HuH-7.5 (cell line): ENCODE data around the gene STAC2.

Experiments
- DNase-seq: peaks from one replicate; pipeline ENCODE4 v3.0.0; 2011; ENCODE audit warnings: low spot score

The STAC2 gene

DNA sequence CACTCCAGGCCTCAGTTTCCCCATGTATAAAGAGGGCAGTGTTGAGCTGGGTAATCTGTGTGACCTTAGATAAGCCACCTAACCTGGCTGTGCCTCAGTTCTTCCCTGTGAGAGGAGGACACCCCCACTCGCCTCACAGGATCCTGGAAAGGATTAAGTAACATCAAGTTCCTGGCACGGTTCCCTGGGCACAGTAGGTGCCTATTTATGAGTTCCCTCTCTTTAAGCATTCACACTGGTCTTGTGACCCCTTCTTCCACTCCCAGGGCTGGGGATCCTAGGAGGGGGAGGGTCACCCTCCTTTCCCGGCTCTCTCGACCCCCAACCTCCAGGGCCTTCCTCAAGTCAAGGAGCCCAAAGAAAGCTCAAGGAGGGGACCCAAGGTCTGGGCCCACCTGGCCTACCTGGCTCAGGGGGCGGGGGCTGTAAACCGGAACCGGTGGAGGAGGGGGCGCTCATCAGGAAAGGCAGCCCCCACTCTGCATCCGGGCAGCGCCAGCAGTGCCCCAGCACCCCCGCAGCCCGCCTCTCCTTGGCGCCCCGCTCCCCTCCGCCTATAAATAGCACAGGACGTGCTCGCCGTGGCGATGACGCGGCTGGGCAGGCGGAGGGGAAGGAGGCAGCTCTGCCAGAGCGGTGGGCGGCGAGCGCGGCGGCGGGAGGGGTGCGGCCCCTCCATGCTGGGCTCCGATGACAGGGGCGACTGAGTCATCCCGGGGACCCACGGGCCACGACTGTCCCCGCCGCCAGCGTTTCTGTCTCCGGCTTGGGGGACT lies 16.2 kb downstream of the STAC2 start:
- no peak for DNase-seq

DNA sequence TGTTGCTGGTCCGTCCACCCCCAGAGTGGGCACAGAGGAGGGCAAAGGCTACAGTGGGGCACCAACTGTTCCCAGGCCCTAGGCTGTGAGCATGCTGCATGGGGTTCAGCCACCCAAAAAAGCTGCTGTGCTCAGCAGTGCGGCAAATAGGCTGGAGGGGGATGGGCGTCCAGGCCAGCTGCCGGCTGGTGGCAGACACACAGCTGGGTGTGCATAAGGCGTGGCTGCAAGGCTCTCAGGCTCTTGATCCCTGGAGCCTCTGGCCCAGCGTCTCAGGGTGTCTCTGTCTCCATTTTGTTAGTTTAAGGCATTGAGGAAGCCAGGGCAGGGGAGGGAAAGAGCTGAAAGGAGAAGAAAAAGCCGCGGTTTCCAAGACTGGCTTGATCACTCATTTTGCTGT lies 16.9 kb downstream of the STAC2 start:
- DNase-seq: no peak

DNA sequence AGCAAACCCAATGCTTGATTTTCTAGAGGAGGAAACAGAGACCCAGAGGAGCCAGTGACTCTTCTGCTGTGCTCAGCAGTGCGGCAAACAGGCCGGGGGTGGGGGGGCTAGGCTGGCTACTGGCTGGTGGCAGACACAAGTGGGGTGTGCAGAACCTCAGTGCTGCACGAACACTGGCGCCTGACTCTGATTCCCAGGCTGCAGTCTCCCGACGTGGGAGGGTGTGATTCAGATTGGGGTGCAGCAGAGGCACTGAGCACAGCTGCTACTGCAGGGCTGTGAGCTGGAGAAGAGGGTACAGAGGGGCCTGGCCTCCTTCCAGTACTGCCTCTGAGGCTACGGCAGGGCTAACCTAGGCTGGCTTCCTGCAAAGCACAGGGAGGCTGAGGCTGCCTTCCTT lies 17.6 kb downstream of the STAC2 start:
- no peak for DNase-seq

DNA sequence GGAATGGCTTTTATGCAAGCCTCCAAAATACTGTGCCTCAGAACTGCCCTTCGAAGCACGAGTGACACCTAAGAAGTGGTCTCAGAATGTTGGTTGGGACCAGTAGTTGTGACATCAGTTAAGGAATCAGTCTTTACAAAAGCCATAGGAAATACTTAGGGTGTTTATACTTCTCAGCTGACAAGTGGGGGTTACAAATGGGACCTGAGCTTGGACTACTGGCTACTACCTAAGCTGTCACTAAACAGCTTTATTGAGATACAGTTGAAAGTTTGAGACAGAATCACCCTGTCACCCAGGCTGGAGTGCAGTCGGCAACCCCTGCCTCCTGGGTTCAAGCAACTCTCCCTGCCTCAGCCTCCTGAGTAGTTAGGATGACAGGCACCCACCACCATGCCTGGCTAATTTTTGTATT lies 20.6 kb downstream of the STAC2 start:
- DNase-seq: no peak

DNA sequence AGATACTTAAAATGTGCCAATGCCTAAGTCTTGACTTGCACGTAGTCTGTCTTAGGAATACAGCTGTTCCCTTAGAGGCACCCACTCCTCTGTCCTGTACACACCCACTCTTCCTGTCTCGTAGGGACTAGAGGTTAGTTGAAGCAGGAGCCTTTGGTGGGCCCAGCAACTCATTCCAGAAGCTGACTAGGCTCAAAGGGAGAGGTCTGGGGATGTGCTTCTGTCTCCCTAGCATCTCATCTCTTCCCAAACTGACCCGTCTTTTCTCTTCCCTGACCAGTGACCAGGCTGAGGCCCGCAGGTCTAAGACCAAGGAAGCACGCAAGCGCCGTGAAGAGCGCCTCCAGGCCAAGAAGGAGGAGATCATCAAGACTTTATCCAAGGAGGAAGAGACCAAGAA lies 21.5 kb downstream of the STAC2 start:
- DNase-seq: no peak

DNA sequence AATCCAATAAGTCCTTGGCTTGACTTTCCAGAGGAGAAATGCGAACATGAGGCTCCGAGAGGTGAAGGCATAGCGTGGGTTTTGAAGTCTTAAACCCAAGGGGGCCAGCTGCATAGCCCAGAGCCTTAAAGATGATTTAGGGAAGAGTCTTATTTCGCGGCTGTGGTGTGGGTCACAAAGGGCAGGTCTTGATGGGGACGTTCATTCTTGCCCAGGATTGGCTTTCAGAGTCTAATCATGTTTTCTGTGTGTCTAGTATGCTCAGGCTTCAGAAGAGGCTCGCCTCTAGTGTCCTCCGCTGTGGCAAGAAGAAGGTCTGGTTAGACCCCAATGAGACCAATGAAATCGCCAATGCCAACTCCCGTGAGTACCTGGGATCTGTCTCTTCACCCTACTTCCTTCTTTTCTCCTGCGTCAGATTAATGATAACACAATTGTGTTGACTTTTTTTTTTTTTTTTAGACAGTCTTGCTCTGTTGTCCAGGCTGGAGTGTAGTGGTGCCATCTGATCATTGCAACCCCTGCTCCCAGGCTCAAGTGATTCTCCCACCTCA lies 24.7 kb downstream of the STAC2 start:
- DNase-seq: no peak

DNA sequence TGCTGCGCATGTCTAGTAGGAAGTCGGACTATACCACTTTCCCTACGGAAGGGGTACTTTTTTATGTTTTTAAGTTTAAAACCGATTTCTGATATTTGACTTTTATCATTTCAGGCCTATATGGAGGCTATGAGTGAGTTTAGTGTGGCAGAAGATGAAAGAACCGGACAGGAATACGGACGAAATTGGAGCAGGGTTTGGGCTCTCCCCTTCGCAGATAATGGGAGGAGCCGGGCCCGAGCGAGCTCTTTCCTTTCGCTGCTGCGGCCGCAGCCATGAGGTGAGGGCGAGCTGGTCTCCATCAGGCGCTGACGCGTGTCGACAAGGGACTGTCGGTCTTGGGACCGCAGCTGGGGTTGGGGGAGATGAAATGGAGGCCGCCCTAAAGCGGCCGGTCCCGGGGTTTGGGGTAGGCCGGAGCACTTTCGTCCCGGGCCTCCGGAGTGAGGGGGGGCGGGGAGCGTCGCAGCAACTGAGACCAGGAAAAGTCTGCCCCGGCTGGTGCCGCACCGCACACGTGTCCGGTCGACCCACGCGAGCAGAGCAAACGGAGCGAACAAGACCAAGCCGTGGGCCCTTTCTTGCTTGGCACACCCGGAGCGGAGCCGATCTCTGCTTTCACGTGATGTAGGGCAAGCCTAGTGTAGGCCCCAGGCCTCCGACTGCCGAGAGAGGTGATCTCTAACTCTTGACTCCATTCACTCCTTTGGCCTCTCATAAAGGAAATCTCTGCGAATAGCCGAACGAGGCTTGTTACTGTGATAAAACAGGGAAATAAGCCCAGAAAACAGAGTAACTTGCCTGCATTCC lies 25.5 kb downstream of the STAC2 start, which contains the start of gene RPL19:
RPL19 (plus strand) TSS at position 214 of the 810 bp plus-strand sequence; CDS start at position 276, 62 bp downstream.
- DNase-seq: peak; percentile 75

DNA sequence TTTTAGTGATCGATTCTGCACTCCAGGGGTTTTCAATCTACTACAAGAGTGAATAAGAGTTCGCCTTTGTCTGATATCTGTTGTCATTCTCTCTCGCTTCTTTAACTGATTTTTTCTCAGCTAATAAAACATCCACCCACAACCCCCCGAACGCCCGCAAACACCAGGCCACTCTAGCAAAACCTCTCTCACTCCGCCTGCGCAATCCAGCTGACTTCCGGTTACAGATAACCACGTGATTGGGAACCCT lies 26.0 kb downstream of the STAC2 start:
- peak; percentile 95 for DNase-seq

DNA sequence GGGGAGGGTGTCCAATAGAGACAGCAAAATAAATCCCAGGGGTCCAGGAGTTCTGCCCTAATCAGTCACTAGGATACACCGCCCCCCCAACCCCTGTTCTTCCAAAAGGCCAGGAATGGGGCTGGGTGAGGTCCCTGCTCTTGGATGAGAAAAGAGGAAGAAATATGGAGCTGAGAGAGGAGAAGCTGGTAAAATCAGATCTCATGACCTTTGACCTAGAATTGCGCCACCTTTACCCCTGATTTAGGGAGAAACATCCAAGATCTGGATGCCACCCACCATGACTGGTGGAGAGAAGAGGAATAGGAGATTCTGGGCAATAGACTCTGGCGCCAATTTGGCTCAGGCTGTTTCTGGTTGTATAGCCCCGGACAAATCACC lies 27.6 kb downstream of the STAC2 start:
- DNase-seq: no peak

DNA sequence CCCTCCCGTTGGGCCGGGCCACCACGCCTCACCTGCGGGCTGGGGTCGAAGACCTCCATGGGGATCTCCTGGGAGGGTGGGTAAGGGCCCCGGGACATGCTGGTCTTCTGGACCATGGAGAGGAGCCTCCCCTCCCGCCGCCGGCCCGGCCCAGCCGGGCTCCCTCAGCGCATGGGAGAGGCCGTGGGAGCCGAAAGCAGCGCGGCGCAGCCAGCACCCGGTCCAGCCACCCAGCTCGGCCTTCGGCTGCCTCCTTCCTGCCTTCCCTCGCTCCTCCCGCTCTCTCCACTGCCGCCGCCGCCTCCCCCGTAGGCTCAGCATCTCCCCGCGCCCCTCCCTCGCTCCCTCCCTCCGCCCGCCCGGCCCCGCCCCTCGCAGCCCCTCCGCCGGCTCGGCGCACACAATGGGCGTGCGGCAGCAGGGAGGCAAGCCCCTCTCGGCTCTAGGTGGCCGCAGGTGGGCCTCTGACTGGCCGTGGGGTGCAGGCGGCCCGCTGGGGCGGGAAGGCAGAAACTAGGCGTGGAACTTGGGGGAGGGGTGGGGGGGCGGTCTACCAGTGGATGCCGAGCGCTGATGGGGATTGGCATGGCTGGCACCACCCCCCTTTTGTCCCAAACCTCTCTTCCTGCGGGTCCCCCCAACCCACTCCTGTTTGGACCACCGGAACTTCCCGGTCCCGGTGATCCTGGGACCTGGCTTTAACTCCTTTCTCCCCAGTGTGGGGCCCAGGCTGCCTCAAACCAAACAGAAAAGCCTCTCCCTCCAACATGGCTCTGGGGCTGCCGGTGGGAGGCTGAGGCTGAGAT lies 28.2 kb downstream of the STAC2 start, which contains the start of gene CACNB1:
CACNB1 (minus strand) TSS at position 290 of the 806 bp plus-strand sequence; CDS start at position 116, 174 bp downstream.
- DNase-seq: peak; percentile 83

DNA sequence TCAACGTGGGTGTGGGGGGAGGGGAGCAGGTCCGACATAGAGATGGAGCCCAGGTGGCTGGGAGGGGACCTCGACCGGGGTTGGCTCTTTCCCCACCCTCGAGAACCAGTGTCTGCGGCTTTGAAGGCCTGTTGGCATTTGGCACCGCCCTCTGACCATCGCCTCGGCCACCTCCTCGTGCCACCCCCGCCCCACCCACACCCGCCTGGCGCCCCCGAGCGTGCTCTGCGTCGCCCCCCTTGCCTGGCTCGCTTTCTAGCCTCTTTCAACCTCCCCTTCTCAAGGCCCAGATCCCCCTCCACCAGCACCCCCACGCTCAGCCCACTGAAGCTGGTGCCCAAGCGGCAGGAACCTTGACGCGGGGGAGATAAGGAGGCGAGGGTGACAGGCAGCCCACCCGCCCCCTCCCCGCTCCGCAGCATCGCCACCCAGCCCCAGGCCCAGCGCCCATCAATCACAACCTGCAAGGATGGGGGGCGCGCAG lies 28.9 kb downstream of the STAC2 start:
- no peak for DNase-seq

DNA sequence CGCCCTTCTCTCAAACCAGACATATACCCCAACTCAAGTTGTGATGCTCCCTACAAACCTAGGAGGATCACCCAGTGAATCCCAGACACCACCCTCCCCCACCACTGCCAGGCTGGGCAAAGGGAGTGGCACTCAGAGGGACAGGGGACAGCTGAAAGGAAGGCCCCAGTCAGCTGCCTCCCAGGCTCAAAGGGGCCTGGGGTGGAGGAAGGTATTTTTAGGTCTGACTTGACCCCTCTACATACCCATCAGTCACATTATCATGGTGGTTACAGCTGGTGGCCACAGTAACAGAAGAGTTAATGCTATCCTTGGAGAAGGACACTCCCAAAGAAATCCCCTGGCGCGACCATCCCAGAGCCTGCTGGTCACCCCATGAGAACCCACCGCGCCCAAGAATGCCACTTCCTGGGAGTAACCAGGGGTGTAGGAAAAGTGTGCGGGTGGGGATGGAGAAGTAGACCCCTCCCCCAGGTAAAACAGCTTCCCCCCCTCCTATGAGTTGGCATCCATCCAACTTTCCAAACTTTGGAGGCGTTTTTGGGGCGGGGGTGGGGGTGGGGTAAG lies 29.4 kb downstream of the STAC2 start:
- no peak for DNase-seq

DNA sequence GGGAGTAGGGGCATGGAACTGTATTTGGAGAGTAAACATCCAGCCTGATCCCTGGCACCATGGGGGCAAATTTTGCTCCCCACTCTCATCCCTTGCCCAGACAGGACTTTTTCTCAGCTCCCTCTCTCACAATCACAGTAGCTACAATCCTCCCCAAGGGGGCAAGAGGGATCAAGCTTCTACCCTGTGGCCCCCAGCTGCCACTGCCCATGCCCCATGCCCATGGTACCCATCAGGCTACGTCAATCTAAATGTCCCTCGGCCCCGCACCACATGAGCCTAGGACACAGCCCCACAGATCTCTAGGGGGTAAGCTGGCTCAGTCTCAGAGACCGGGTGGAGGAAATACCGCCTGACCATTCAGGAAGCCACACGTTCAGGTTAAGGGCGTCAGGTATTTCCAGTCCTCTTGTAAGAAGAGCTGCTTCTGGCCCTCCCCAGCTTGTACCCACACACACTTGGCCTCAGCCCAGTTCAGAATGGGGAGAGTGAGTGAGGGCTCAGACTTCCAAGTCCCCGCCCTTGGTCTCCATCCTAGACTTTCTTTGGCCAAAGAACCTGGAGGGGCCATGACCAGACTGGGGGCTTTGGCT lies 30.1 kb downstream of the STAC2 start:
- no peak for DNase-seq

DNA sequence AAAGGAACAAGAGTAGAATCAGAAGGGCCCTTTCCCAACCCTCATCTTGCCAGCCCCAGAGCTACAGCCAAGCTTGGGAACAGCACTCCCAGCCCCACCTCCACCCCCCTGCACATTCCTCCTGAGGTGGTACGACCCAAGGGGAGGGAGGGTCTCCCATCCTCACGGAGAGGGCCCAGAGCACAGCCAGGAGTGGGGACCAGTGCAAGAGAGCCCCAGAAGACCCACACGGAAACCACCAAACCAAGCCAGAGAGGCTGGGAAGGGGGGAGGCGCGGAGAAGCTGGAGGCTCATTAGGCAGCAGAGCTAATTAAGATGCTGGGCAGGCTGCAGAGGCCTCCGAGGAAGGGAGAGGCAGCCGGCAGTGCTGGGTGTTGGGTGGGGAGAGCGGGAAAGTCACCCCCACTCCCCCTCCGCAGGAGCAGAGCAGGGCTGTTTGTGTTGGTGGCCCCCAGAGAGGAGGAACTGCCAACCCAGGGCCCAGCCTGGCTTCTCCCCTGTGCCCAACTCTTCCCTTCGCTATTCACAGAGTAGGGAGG lies 30.7 kb downstream of the STAC2 start:
- no peak for DNase-seq

DNA sequence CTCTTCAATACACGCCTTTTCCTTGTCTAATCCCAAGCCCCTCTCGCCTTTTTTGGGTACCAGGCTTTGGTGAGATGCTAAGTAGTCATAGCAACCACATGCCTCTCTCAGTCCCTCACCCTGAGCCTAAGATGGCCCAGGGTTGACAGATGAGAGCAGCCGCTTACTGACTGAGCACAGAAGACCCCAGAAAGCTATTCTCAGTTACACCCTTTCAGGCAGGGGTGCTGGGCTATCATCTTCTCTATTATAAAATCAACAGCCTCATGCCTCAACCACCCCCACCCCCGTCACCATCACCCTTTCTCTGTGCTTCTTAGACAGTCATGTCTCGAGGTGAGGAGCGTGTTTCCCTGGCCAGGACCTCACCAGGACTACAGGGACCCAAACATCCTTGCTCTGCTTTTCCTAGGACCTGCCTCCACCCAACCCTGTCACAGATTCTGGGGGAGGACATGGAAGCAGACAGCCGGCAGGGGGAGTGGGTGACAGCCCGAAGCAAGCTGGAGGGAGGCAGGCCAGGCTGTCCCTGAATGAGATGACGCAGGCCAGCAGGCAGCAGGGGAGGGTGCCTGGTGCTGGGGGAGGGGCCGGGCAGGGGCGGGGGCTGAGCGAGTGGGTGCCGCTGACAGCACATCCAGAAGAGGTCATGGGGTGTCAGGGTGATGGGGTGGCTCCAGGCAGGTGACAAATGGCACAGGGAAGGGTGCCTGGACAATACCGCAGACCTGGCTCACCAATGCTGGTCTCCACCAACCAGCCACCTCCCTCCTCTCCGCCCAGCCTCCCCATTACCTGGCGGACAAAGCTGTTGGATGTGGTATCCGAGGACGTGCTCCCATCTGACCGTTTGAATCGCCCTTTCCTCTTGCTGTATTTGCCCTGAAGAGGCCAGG lies 31.4 kb downstream of the STAC2 start:
- peak; percentile 87 for DNase-seq

DNA sequence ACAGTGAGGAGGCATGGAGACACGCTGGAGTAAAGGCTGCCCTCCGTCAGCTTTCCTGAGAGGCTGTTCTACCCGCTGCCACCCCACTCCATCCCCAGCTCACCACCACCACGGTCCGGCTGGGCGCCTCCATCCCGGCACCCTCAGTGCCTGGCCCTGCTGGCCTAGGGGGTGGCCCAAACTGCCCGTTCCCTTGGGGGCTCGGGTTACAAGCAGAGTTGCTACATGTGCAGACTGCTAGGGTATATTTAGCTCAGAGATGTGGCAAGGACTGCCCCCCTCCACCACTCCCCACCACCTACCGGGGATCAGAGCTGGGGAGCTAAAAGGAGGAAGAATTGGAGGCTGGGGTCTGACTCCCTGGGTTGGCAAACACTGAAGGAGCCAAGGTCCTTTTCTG lies 32.4 kb downstream of the STAC2 start:
- no peak for DNase-seq

DNA sequence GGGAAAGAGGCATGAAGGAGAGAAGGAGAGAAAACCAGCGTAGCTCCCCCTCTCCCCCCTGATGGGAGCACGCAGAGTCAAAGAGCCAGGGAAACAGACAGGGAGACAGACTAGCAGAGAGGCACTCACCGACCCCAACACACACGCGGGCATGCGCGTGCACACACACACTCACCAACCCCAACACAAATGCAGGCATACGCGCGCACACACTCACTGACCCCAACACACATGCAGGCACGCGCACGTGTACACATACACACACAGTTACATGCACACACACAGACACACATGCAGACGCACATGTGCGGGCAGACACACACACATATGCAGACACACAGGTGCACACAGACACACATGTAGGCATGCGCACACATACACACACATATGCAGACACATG lies 32.8 kb downstream of the STAC2 start:
- DNase-seq: no peak

DNA sequence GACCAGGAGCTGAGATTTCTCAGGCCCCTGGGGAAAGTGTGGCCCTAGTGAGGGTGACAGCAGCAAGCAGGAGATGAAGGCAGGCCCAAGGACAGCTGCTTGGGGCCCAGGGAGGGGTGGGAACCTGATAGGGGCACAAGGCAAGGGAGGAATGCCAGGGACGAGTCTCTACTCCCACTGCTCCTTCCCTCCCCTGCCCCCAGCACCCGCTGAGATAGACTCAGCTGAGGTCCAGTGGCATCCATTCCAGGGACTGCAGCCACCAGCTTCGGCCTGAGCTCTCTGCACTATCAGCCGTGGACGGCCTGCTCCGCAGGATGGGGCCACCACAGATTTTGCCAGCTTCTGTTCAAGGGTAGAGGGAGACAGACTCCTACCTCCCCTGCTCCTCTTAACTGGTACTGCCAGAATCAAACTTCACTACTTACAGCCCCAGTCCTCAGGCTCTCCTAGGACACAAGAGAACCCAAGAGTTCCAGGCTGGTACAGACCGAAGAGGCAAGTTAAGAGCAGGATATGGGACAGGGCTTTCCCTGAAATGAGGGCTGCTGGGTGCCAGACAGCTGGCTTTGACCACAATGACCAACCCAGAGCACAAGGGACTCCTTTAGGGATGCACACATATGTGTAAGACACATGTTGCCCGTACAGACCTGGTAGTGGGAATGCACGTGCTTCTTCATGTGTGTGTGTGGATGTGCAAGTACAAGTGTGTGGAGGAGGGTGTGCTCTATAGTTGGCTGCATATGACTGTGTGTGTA lies 33.8 kb downstream of the STAC2 start:
- DNase-seq: no peak

DNA sequence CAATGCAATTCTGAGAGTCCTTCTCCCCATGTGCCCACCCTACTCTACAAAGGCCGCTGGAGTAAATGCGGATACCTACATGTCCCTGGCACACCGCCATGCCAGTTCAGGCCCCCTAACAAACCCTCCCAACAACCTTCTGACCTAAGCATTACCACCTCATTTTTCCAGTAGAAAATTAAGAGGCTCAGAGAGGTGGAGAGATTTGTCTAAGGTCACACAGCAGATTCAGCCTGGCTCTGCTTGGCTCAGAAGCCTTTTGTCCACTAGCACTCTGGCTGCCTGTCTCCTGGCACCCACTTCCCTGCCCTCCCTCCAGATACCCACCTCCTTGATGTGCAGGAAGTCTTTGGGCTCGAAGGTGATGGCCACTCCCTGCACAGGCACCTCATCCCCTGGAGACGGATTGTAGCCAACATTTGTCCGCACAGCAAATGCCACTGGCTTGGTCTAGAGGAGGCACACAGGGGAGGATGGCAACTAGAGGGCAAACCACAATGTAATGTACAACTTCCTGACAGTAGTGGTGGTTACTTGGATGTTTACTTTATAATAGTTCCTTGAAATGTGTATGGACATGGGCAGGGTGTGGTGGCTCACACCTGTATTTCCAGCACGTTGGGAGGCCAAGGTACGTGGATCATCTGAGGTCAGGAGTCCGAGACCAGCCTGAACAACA lies 38.5 kb downstream of the STAC2 start:
- no peak for DNase-seq
